ENCODE measurements around the gene PPIA.
"Not testable (repeated sequence)": the region's sequence is repeated elsewhere in the genome, so short reads cannot be mapped to it uniquely, and the experiment has no call there.

The PPIA gene

GRCh38 chr7:44764081-44764480, 32.4 kb upstream of the PPIA start:
- no peak for DNase-seq (ENCODE audit: low read depth in 2 of 2)

DNA sequence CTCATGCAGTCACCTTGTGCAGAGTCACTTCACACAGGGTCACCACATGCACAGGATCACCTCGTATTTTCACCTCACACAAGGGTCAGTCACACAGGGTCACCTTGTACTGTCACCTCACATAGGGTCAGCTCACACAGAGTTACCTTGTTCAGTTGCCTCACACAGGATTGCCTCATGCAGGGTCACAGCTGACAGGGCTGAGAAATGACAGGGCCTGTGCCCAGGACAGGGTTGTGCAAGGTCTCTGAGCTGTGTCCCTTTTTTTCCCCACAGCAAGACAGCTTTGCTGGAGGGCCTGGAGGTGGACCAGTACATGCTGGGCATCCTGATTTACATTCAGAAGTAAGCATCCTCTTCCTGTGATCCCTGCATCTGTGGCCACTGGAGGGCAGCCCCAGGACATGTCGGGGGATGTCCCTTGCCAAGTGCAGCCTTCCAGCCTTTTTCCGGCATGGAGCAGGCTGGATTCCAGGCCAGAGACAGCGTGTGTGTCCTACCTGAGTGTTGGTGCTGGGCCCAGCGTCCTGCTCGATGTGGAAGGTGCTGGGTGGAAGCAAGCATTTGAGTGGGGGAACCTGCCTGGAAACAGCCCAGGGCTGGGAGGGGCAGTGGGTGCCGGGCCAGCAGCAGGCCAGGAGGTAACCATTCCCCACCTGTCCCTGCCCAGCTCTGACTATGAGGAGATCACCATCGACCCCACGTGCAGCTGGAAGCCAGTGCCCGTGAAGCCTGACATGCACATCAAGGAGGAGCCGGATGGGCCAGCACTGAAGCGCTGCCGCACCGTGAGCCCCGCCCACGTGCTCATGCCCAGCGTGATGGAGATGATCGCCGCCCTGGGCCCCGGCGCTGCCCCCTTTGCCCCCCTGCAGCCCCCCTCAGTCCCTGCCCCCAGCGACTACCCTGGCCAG, 31.6 kb upstream of the PPIA start:
- no peak for DNase-seq (ENCODE audit: low read depth in 2 of 2)

DNA sequence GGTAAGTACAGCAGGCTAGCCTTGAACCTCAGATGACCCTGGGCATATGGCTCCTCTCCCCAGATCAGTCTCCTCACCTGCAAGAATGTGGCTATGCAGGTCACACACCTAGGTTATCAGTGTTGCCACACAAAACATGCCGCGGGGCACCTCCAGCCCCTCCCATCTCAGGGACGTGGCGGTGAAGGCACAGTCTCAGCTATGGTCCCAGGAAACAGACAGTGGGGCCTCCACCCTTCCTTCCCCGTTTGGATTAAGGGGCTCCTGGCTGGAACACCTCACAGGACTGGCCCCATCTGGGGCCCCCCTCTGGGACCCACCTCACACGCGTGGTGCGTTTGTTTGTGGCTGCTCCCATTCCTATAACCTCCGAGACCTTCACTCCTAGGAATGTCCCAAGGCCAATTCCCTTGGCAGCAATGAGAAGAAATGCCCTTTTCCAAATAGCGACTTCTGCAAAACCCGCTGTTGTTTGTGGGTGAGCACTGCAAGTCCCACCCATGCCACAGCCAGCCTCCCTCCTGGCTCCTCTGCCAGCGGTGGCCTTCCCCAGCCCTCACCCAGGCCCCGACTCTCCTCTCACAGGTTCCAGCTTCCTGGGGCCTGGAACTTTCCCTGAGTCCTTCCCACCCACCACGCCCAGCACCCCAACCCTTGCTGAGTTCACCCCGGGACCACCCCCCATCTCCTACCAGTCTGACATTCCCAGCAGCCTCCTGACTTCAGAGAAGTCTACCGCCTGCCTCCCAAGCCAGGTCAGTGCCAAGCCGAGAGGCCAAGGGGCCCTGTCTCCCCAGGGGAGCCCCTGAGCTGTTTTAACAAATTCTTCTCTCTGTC, 30.7 kb upstream of the PPIA start:
- no peak for DNase-seq (ENCODE audit: low read depth in 2 of 2)

DNA sequence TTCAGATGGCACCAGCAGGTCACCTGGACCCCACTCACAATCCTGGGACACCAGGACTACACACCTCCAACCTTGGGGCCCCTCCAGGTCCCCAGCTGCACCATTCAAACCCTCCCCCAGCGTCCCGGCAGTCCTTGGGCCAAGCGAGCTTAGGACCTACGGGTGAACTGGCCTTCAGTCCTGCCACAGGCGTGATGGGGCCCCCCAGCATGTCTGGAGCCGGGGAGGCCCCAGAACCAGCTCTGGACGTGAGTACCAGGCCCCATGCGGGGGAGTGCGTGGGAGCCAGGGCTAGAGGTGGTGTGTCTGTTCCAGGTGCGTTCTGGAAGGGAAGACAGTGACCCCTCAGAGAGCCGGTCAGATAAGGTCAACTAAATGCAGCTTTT, 30.1 kb upstream of the PPIA start:
- no peak for DNase-seq (ENCODE audit: low read depth in 2 of 2)

GRCh38 chr7:44767134-44767911, 29.2 kb upstream of the PPIA start:
- DNase-seq (ENCODE audit: low read depth in 2 of 2): no peak

DNA sequence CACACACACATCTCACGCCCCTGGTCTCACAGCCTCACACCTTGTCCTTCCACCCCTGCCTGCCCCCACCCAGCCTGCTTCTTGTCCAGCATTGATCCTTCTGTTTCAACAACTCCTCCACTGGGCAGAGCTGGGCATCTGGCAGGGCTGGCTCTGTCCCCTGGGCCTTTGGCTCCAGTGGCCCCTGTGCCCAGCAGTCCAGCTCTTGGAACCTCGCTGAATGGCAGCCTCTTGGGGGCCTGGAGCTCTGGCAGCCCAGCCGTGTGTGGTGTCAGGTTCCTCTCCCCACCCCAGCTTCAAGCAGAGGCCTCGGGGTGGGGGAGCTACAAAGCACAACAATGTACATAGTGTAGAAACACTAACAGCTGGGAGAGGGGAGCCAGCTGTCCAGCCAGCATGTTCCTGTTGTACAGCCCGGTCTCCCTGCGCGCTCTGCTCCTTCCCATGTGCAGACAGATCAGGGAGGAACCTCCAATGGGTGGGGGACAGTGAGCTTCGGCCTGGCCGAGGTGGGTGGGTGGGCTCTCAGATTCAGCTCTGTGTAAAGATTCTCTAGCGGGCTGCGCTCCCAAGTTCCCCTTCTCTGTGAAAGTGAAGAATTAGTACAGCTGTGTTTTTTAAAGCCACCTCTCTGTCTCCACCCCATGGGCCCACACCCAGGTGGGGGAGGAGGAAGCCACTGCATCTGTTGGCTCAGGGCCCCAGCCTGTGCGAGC, 28.4 kb upstream of the PPIA start:
- no peak for DNase-seq (ENCODE audit: low read depth in 2 of 2)

- DNase-seq (ENCODE audit: low read depth in 2 of 2): no peak
Measured at GRCh38 chr7:44768628-44769371, 27.7 kb upstream of the PPIA start.

GRCh38 chr7:44769376-44769775, 27.1 kb upstream of the PPIA start:
- DNase-seq (ENCODE audit: low read depth in 2 of 2): no peak

DNA sequence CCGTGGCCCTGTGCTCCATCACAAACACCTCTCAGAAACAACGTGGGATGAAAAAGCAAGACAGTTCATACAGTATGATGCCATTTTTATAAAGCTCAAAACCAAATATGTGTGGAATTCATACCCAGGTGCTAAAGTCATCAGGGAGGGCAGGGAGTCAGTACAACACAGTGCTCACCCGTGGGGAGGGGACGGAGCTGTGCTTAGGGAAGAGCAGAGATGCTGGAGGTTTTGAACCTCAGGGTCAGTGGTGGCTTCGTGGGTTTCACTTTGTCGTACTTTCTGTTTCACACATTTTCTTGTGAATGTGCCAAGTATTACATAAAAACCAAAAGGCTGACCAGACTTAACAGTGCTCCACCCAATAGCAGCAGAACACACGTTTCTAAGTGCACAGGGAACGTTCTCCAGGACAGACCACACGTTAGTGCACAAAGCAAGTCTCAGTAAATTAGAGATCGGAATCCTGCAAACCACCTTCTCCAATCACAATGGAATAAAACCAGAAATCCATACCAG, 26.6 kb upstream of the PPIA start:
- DNase-seq (ENCODE audit: low read depth in 2 of 2): no peak

GRCh38 chr7:44771358-44771757, 25.1 kb upstream of the PPIA start:
- no peak for DNase-seq (ENCODE audit: low read depth in 2 of 2)

- DNase-seq (ENCODE audit: low read depth in 2 of 2): no peak
Measured at GRCh38 chr7:44772440-44772839, 24.0 kb upstream of the PPIA start.

DNA sequence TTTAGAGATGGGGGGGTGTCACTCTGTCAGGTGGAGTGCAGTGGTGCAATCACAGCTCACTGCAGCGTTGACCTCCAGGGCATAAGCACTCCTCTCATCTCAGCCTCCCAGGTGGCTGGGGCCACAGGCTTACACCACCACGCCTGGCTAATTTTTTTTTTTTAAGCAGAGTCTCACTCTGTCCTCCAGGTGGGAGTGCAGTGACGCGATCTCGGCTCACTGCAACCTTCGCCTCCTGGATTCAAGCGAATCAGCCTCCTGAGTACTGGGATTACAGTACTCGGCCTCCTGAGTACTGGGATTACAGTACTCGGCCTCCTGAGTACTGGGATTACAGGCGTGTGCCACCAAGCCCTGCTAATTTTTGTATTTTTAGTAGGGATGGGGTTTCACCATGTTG, 23.6 kb upstream of the PPIA start:
- DNase-seq (ENCODE audit: low read depth in 2 of 2): no peak

DNA sequence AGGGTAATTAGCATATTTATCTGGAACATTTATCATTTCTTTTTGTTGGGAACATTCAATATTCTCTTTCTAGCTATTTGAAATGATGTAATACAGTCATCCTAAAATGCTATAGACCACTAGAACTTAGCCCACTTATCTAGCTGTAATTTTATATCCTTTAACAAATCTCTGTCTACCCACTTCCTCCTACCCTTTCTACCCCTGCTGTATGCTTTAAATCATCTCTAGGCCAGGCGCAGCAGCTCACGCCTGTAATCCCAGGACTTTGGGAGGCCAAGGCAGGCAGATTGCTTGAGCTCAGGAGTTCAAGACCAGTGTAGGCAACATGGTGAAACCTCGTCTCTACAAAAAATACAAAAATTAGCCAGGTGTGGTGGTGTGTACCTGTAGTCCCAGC, 22.0 kb upstream of the PPIA start:
- not testable (repeated sequence) for DNase-seq (ENCODE audit: low read depth in 2 of 2)

- no peak for DNase-seq (ENCODE audit: low read depth in 2 of 2)
Measured at GRCh38 chr7:44775383-44776107, 20.9 kb upstream of the PPIA start.

DNA sequence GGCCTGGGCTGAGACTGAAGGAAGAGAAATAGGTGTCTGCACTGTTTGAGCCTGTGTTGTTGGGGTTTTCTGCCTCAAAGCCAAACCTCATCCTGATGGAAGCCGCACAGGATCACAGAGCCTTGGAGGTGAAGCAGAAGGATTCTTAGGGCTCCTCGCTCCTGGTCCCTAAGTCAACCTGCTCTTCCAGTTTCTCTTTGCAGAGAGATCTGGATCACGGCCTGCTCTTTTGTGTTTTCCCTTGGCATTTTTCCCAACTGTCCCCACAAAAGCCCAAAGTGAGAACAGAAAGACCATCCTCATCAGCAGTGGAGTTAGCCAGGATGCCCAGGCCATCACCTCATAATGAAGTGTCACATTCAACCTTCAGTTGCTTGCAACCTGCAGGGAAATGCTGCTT, 20.3 kb upstream of the PPIA start:
- no peak for DNase-seq (ENCODE audit: low read depth in 2 of 2)

DNA sequence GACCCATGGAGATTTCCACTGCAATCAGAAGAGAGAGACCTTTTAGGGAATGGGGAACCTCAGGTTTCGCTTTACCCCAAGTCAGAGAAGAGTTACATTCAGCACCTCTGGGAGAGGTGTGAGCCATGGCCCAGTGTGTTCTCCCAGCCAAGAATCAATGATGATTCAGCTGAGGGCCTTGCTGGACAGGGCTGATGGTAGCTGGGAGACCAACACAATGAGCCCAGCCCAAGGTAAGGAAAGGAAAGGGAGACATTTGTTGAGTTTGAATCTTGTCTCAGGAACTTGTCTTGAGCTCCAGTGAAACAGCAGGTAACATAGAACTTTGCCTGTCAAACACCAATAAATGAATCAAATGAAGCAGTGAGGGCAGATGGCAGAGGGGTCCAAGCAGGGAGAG, 14.0 kb upstream of the PPIA start:
- DNase-seq (ENCODE audit: low read depth in 2 of 2): no peak

GRCh38 chr7:44783407-44783806, 13.1 kb upstream of the PPIA start:
- DNase-seq (ENCODE audit: low read depth in 2 of 2): no peak

GRCh38 chr7:44784364-44784763, 12.1 kb upstream of the PPIA start:
- DNase-seq (ENCODE audit: low read depth in 2 of 2): no peak

- not testable (repeated sequence) for DNase-seq (ENCODE audit: low read depth in 2 of 2)
Measured at GRCh38 chr7:44785218-44785617, 11.3 kb upstream of the PPIA start.

DNA sequence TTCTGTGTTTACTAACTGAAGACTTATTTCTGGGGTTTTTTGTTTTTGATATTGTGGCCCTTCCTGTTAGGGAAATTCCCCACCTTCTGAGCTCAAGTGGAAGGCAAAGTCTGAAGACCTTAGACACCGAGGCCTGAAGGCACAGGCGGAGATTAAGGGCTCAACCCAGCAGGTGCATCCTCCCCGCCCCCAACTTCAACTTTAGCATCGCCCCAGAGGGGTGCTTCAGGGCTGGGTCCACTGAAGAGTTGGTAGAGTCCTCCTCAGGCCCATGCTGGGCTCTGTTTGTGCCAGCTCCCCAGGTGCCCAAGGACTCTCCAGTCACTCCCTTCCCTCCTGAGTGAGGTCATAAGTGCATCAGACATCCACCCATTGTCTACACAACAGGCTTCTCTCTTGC, 9.4 kb upstream of the PPIA start:
- no peak for DNase-seq (ENCODE audit: low read depth in 2 of 2)
